Stimulated activated CD4-positive, alpha-beta T cell treated with anti-CD3 and anti-CD28 coated beads, Interleukin-12 subunit alpha, Interleukin-12 subunit beta, amount 100 ng/mL, for 24 hours (primary cell): ENCODE measurements around the gene PPOX.

Experiments used
- DNase-seq, 2 experiments: peaks; one replicate each; pipeline ENCODE4 v3.0.0-alpha.2; 2020; ENCODE audit warnings: low read depth in 2 of 2

Gene PPOX

DNA sequence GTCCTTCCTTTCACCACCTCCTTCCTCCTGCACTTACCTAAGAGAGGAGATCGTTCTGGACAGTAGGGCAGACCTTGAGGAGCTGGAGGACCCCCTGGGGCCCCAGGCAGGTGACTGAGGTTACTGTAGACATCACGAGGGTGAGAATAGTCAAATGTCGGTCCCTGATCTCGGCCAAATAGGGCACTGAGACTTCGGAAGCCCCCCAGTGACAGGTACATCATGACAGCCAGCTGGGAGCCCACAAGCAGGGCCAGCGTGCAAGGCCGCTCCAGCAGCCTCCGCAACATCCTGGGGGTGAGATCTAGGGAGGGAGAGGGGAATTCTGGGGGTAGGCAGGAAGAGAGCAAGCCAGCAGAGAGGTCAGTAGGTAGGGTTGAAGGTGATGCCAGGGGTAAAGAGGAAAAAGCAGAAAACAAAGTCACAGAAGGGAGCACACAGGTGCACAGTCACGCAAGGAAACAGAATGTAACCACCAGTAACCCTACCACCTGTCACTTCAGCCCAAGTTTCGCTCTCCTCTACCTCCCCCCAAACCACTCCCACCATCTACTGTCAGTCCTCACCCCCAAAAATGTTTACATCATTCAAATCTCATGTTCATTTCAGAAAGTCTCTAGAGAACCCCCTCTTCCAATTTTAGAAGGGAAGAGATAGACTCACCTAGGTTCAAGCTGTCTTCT, 9.7 kb downstream of the PPOX start:
- DNase-seq = no peak

DNA sequence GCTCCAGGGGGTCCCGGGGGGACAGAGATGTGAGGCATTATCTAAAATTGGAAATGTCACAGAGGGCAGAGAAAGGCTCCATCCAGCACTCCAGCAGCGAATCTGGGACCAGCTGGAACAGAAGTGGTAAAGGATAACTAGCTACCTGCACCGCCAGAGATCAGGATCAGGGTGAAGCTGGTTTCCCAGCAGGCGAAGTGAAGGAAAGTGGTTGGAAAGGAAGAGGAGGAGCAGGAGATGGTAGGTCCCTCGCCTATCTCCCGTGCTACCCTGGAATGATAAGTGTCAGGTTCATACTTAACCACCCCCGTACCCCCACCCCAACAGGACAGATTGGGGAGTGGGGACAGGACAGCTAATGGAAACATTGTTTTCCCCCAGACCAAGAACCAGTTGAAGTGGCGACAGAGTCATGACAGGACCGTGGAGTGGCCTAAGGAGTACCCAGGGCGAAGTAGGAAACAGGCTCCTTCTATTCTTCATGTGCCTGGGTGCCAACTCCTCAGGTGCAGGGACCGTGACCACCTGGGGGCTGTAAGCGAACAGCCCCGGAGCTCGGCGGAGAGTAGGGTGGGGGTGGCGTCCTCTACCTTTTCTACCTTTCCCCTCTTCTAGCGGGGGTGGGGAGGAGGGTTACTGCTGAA, 10.4 kb downstream of the PPOX start:
- no peak for DNase-seq

DNA sequence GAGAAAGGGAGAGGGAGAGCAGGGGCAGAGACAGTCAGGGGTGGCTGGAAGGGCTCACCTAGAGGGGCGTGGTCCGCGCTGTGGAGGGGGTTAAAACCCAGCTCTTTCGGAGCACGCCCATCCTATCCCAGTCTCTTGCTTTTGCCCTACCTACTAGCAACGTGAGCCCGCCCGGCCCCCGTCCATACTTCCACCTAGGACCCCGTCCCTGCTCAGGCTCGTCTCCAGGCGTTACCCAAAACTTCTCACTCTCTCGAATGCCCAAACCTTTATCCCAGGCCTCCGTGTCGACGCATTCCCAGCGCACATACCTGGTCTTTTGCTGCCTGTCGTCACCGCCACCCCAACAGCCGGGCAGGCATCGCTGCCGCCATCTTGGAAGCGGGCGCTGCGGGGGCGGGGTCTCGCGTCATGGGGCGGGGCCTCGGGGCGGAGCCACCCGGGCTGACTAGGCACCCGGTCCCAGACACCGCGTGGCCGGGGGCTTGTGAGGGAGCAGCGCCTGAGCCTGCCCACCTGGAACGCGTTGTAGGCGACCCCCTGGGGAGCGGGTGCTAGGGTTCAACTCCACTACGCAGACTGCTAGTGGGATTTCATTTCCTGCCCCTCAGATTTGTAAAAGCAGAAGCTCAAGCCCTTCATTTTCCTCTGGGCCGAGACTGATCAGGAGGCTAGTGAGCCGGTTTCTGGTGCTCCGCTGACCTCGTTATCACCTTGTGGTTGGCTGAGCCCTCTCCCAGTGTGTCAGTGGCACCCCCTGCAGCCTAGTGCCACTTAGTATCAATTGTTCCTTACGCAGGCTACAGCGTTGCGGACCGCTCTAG, 11.1 kb downstream of the PPOX start, which contains the start of gene B4GALT3:
TSS of gene B4GALT3 (minus strand) at position 396 of the 824 bp plus-strand sequence. CDS start 1,447 bp downstream, outside the sequence.
- DNase-seq = peak; percentile 93 to 98

DNA sequence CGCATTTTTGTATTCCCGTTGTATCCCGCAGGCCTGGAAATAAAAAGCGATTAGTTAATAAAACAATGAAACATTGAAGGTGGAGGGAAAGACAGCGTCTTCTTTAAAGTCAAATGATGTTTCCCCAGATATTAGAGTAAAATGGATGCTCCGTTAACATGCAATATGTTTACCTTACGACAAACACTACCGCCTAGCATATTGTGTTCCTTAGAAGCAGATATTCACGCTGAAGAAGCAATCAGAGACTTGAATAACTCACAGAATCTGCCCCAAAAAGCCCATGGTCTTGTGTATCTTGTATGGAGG, 11.7 kb downstream of the PPOX start:
- no peak for DNase-seq

- no peak for DNase-seq
These were observed 13.5 kb downstream of the PPOX start for GRCh38 chr1:161179698-161180097.

GRCh38 chr1:161180639-161181038, 14.4 kb downstream of the PPOX start:
- DNase-seq = no peak

GRCh38 chr1:161182214-161182613, 16.0 kb downstream of the PPOX start:
- DNase-seq = peak in 1 of 2 experiments; percentile 53

DNA sequence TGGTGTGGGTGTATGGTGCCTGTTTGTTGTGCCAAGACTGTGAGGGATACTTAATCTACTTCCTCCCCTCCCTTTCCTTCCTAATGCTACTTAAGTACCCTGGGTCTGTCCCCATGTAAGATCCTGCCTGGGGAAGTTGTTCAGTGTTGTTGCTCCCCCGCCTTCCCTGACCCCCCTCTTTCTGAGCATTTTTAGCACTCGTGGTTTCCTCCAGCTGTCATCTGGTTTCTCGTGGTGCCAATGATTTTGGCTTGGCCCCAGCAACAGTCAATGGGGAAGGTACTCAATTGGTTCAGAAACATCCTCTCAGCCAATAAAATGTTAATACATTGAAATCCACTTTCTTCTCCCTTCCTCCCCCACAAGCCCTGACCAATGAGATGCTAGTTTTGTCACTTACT, 19.1 kb downstream of the PPOX start:
- peak in 1 of 2 experiments; percentile 41 for DNase-seq

- no peak for DNase-seq
These were observed 19.6 kb downstream of the PPOX start for GRCh38 chr1:161185732-161186311.

DNA sequence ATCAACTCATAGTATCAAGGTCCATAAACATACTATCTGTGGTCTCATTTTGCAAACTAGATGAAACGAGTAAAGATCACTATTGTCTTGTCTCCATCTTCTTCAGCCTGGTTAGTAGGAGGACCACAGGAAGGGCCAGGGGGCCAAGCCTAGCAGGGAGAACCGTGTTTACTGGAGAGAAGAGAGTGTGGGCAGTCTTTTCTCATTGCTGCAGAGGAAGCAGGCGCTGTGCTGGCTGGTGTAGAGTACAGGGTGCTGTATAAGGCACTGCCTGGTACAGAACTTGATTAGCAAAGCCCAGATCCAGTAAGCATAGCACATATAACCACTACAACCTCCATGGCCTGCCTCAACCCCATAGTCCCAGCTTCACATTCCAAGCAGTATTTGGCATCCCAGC, 21.1 kb downstream of the PPOX start:
- no peak for DNase-seq

GRCh38 chr1:161188381-161188780, 22.2 kb downstream of the PPOX start:
- DNase-seq = no peak

DNA sequence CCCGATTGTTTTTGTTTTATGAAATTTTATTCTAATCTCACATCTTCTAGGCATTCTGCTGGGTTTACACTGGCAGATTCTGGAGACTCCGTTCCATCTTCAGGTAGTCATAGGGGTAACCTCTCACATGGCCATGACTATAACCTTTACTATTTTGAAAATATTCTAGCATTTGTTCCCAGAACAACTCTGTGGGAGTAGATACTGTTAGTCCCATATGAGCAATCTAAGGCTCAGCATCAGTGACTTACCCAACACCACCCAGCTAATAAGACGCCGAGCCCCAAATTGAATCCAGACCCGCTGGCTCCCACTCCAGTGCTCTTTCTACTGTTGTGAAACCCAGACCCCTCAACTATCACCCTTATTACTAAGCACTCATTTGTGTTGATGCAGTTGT, 22.8 kb downstream of the PPOX start:
- DNase-seq = no peak

DNA sequence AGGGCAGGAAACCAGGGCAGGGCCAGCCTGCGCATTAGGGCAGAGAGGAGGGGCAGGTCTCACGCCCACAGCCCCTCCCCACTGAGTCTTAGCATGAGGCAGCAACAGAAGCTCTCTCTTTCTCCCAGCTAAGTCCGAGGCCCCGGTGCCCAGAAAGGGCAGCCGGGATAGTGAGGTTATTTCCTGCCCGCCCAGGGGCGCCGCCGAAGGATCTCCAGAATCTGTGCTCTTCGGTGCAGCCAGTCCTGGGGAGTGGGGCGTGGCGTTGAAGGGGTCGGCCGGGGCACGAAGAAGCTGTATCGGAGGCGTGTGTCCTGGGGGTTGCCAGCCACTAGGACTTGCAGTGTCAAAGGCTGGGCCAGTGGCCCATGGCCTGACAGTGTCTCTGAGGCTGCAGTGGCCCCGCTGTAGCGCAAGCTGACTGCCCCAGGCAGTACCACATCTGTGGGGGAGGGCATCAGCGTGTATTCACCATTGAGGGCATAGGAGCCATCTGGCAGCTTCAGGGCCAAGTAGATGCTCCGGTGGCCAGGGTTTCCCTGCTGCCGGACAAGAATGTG, 24.8 kb downstream of the PPOX start:
- no peak for DNase-seq

DNA sequence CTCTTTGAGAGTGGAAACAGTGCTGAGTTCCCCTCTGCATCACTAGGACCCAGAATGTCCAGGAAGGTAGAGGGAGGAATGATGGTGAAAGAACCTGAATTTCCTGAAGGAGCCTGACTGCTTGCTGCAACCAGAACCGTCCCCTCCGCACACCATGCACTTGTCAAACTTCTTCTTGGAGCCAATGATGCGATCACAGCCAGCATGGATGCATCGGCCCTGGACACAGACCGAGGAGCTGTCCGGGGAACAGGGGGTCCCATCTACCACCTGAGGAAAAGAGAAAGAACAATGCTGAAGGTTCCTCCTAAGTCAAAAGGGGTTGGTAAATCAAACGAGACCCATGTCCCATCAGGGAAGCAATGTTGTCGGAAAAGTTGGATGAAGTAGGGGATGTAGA, 25.7 kb downstream of the PPOX start:
- no peak for DNase-seq

DNA sequence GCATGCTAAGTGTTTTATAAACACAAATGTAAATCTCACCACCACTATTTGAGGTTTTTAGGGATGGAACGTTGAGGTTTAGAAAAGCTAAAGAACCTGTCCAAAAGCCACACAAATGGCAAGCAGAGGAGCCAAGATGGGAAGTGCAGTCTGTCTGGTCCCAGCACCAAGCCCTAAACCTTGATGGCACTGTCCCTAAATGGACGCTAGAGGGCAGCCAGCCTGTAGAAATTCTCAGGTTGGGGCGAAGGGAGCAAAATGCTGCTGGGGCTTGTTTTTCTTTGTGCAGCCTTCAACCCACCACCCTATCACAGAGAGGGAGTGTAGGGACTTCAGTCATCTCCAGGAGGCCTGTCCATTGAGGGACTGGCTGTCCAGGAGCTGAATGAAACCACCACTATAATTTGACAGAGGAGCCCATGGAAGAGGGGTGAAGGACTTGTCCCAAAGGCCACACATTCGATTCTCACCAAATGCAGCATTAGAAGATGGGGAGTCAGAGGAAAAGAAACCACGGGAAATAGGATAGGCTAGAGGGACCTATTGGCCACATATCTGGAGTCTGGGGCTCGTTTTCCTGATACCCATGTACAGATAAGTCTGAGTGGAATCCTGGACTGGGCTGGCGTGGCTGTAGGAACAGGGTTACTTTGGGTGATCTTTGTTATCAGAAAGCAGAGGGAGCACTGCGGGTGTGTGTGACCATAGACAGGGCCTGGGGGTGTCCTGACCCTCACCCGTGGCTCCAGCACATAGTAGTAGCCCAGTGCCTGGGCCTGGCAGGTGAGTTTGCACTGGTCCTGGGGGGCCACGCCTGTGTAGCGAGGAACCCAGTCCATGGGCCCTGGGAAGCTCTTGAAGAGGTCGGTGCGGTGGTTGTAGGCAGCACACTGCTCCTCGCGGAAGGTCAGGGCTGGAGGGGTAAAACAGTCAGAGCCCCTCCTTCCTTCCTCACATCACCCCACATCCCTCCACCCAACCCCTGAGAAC, 26.5 kb downstream of the PPOX start:
- DNase-seq = peak in 1 of 2 experiments; percentile 41

GRCh38 chr1:161193561-161194235, 27.5 kb downstream of the PPOX start:
- no peak for DNase-seq

DNA sequence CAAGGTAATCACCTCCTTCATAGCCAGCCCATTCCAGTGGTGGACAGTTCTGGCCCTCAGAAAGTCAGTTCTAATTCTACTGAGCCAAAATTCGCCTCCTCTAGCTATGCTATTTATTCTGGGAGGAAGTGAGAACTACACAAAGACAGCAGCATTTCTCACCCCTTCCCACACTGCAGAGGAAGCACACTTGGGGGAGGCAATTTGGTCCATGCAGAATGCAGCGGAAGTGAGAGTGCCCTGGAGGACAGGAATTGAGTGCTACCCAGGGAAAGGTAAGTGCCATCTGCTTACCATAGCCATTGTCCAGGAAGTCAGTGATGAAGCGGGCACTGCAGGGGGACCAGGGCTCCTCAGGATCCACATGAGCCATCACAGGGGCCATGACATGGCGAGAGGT, 28.9 kb downstream of the PPOX start:
- DNase-seq = no peak

DNA sequence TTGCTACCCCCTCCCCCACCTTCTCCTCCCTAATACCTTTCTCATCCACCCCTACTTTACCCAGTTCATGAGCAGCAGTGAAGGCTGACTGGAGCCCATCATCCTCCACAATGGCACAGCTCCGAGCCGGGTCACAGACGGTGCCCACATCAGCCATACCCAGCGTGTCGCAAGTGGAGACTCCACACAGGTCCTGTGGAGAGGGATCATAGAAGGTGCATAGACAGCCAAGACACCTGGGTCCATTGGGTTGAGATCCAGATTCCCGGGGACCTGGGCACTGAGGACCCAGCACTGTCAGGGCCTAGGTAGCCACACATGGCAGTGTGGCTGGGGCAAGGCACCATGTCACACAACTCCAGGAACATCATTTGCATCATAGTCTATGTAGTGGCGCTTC, 29.9 kb downstream of the PPOX start:
- DNase-seq = no peak

GRCh38 chr1:161196521-161197451, 30.6 kb downstream of the PPOX start:
- DNase-seq = no peak
